SH-SY5Y (cell line): Measurements from ENCODE around the gene WWOX.

ENCODE experiments used
- GATA2 ChIP-seq: IDR thresholded peaks from 2 replicates; pipeline ENCODE4 v1.6.1; 2011; ENCODE audit warnings: mild to moderate bottlenecking, low read depth, low read length
- GATA3 ChIP-seq: IDR thresholded peaks from 2 replicates; pipeline ENCODE4 v1.6.1; 2011; ENCODE audit warnings: low read depth, mild to moderate bottlenecking, low read length, moderate library complexity

Gene WWOX

DNA sequence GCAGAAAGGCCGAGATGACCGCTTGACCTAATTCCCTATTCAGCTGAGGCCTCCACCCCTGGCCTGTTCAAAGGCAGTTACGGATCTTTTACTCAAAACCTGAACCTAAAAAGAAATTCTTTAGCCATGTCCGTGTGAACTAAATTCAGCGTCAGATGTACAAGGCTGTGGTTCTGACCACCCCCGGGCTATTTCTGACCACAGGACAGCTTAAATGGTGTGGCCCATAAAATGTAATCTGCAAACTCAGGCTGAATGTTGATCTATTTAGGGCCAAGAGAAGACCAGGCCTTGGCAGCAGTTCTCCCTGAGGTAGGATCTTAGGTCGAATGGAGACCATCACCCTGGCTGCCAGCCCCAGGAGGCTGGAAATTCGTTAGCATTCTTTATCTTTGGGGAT, 485.5 kb downstream of the WWOX start:
- TF ChIP-seq GATA2 (no peak), GATA3 (no peak)

DNA sequence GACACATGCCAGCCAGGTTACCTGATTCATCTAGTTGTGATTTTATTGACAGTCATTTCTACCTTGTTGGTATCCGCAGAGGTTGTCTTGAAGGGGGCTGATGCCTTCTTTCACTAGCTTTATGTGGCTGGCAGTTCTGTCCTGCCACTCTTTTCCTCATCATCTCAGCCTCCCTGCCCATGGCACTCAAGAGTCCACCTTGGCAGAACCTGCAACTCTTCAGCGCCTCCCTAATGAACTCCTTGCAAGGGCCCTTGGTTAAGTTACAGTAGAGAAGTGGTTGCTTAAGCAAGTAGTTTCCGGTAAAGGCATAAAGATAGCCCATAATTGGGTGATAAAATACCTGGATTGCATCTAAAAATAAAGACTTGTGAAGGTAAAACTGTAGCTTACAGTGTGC, 489.9 kb downstream of the WWOX start:
- TF ChIP-seq GATA3, result no peak
- TF ChIP-seq GATA2, result no peak

DNA sequence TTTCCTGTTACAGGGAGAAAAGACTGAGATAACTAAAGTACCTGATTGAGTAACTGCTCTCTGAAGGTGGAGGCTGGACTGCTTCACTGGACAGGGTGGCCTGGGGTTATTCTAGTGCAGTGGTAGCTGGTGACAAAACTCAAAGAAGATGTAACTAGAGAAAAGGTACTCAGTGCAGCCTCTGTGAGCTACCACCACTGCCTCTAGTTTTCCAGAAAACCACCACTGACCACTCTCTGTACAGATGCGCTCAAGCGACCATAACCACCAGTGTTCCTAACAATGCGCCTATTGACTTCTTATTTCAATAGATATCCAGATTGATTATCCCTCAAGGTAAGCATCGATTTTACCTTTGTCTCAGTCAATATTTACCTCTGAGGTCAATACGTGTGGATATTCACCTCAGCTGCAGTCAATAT, 492.2 kb downstream of the WWOX start:
- TF ChIP-seq GATA2 (no peak), GATA3 (no peak)

DNA sequence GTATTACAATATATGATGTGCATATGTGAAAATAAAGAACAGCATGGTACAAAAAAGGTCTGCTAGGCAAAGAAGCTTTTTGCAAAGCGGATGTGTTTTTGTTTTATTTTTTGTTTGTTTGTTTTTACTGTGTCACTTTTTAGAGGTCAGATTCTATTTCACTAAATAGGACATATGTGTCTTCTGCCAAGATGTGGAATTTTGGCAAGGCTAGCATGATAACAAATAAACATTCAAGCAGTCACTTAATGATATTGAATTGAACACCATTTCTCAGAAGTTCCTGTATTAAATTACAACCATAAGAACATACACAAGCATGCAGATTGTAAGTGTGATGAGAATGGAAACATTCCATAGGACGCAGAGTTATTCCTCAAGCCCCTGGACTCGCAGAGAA, 492.7 kb downstream of the WWOX start:
- TF ChIP-seq GATA2 (no peak), GATA3 (no peak)

DNA sequence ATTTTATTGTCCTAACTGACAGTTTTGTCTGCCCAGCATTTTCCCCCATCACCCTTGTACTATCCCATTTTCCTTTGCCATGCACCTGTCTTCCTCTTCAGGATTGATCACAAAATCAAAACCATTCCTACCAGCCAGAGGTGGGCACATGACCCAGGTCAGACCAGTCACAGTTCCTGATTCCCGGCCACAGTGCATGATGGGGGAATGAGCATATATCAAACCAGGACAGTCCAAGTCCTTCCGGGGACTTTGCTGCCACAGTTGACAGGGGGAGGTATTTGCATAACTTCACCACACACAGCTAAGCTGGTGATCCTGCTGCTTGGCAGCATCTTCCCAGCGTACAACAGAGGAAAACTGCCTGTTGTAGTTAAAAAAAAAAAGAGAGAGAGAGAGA, 493.9 kb downstream of the WWOX start:
- no peak for TF ChIP-seq GATA3
- TF ChIP-seq GATA2, result no peak

DNA sequence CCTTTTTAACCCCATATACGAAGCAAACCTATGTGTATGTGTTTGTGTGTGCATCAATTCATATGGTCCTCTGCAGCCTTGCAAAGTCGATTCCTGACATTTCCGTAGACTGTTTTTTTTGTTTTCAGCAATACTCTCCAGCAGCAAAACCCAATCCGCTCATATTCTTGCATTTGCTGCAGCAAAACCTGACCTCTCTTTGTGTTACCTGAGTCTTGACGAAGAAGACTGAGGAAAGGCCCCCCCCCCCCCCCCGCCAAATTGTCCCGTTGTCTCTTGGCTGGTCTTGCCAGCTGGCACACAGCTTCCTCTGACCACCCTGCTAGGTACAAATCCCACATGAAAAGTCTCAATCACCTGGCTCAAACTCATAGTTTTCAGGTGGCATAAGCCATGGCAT, 494.7 kb downstream of the WWOX start:
- no peak for TF ChIP-seq GATA2
- TF ChIP-seq GATA3, result no peak

DNA sequence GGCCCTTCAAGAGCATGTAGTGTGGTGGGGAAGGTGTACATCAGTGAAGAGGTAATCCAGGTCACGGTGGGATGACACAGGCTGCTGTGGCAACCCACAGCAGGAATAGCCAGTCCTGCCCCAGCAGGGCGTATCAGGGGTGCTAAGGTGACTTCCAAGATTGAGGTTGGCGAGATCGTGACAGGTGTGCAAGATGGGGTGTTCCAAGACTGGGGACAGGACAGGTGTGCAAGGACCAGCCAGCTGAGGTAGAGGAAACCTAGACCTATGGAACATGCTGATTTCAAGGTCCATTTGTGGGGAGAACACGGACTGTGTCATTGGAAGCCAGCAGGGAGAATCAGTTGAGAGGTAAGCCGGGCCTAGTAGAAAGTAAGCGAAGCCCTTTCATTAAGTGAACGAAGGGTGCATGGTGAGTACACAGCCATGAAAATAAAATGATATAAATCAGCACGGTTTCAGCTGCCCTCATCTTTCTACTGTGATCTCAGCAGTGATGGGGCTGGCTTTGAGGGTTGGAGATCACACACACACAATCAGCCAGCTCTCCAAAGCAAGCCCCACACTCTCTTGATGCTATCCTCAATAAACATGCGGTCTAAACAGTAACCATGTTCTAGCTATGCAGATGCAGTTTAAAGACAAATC, 497.0 kb downstream of the WWOX start:
- TF ChIP-seq GATA3 (no peak), GATA2 (no peak)

DNA sequence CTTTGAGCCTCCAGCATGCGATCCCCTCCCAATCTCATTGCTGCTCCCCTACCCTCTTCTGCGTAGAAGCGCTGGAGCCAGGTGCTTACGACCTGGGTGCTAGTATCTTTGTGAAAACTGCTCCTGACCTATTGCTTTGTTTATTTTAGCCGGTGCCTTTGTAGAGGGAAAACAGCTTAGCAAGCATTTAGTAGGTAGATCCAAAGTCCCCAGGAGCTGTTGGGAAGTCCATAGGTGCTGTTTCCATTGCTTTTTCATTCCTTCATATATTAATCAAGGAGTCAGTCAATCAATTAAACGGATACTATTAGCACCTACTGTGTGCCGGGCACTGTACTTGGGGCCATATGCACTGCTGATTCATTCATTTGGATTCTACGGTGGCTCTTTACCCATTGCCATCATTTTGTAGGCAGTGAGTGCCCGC, 497.6 kb downstream of the WWOX start:
- TF ChIP-seq GATA3 (no peak), GATA2 (no peak)

DNA sequence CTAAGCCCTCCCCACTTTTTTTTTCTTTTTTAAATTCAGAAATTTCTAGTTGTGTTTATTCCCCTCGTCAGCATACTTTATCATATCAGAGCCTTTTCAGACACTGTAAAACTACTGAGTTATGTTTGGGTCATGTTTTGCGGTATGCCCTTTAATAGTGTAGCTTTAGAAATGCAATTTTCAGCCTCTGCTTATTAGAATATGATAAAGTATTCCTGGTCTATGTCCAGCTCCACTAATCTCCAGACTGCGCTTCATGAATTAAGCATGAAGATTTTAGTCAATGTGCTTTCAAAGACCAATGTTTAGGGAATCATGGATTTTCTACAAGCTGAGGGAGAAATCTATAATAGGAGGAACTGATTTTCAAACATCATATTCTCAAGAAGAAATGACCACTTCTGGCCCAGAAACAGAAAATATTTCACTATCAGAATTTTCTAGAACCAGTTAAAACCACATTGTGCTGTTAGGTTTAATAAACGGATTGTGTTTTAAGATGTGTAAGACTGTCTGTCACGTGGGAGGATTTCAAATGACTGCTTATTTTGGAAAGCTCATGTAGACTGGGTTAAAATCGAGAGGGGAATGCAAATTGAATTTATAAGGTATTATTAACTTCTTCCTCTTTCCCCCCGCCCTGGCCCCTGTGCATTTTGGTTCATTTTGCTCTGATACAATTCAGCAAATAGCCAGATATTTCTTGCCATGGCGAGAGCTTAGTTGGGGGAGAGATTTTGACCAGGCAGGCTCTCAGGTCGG, 498.5 kb downstream of the WWOX start:
- TF ChIP-seq GATA2 (no peak), GATA3 (no peak)

DNA sequence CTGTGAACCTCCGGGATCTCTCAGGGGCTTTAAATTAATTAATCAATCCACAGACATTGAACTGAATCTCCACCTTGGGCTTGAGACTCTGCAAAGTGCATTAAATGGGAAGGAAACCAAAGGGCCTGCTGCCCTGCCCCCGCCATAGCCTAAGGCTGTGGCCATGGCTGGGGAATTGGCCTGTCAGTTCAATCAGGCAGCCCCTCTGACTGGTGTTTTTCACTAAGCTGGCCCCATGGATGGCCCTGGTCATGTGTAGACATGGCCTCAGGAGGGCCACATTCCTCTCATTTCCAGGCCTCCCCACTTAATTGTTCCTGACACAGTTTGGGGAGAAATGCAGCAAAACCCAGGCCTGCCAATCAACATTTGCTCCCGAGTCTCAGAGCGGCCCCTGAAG, 499.8 kb downstream of the WWOX start:
- TF ChIP-seq GATA2, result no peak
- no peak for TF ChIP-seq GATA3

DNA sequence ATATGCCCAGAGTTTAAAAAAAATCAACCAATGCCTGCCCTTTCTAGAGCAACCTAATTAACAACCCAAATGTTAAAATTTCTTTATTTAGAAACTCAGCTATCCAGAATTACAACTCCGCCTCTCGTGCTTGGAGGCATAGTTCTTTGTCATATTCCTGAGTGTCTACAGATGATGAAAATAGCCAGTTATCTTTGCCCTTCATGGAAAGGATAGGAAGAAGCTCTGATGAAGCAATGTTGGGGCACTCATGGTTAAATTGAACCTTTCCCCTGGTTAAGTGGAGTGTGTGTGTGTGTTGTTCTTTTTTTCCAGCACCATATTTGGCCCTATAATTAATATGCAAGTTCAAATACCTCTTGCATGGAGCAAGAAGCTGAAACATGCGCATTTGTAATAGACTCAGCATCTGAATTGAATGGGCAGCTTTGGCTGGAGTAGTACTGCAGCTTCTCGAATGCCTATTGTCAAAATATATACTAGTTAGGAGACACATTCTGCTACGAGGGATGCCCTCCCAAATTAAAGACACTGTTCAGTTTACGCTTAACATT, 506.2 kb downstream of the WWOX start:
- TF ChIP-seq GATA2 (no peak), GATA3 (no peak)

DNA sequence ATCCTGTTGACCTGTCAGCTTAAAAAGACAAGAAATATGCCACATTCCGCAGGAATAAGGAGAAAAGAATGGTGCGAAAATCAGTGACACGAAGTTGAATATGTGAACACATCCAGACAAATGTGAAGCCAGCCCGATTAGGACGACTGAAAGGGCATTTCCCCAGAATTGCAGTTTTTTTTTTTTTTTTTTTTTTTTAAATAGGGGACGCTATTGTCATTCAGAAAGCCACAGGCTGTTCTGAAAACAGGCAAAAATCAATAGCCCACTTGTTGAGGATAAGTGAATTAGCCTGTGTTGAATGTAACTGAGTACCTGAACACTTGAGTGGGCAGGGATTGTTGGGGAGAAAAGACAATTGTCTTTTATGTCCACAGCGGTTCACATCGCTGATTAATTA, 507.1 kb downstream of the WWOX start:
- TF ChIP-seq GATA2 (no peak), GATA3 (no peak)

DNA sequence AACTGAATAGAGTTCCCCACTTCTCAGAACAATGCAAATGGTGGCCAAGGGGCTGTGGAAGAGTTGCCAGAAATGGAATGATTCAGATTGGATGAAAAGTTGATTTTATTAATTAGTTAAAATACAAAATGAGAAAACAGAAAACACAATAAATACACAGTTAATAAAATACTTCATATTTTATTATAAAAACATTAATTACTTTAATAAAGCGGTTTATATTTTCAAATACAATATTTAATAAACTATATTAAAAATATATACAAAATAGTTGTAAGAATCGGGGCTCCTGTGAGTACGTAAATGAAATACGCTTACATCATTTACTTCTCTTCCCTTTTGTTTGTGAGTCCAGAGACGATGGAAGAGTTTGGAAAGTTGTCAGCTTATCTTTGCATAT, 507.6 kb downstream of the WWOX start:
- TF ChIP-seq GATA3, result no peak
- no peak for TF ChIP-seq GATA2

DNA sequence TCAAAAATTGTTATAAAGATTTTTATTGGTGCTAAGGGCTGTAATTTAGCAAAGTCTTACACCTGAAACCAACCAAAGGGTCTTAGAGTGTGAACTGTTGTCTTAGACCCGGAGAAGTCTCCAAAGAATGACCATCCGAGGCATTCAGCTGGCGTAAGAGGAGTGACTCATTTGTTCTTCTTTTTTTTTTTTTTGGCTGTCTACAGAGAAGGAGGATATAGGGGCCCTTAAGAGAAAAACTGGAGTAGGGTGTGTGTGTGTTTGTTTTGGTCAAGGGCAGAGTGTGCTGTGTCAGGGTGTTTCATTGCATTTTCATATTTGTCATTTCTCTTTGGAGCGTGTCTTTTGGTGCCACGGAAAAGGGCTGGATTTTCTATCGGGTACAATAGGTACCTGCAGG, 508.0 kb downstream of the WWOX start:
- no peak for TF ChIP-seq GATA3
- TF ChIP-seq GATA2, result no peak

DNA sequence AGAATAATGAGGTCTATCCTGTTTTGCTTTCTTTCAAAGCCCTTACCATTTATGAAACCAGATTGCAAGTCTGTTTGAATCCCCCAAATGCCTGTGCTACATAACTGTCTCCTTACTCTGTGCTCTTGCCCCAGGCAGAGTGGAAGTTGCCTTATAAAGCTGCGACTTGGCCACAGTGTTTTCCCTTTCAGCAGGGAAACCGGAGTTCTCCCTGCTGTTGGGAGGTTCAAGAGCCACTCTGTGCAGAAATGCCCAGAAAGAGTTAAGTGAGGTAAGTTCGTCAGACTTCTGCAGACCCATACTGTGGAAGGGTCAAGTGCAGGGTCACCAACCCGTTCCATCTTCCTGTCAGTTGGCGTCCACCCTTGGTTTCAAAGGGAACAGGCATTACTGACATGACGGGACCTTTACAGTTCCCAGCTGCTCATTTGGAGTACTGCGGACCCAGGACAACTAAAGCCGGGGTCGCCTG, 508.9 kb downstream of the WWOX start:
- TF ChIP-seq GATA2, result no peak
- no peak for TF ChIP-seq GATA3
